Vagina (tissue), 2 donors: ENCODE data around the gene CCDC148. TPM values are rescaled to one million over a fixed set of nuclear protein-coding genes. Genes with fewer than 3 reads are reported as not detected.

Source experiments
- DNase-seq, 2 donors: peaks; one replicate each; pipeline ENCODE4 v3.0.0-alpha.2; 2017; ENCODE audit errors: extremely low spot score in 2 of 2
- H3K27ac ChIP-seq: fragments of 200-600 bp; sonication (generic); one replicate; pipeline ENCODE4 v1.5.1; 2019
- H3K27me3 ChIP-seq: fragments of 200-600 bp; sonication (generic); one replicate; pipeline ENCODE4 v1.5.1; 2019
- H3K36me3 ChIP-seq, 2 donors: fragments of 200-600 bp; sonication (generic); one replicate each; pipeline ENCODE4 v1.5.1; 2017 to 2019
- H3K4me1 ChIP-seq: fragments of 200-600 bp; sonication (generic); one replicate; pipeline ENCODE4 v1.5.1; 2019
- H3K4me3 ChIP-seq, 2 donors: fragments of 200-600 bp; sonication (generic); 1 replicate in 1 of 2; 2 replicates in 1 of 2; pipeline ENCODE4 v1.5.1; 2016 to 2019
- H3K9me3 ChIP-seq: fragments of 200-600 bp; sonication (generic); one replicate; pipeline ENCODE4 v1.5.1; 2019
- POLR2A ChIP-seq, 2 donors: fragments of 450-650 bp; IDR thresholded peaks; one replicate each; pipeline ENCODE4 v1.6.1; 2017; ENCODE audit warnings: antibody characterized with exemption in 2 of 2, mild to moderate bottlenecking in 2 of 2, moderate library complexity in 2 of 2
- POLR2AphosphoS5 ChIP-seq, 2 donors: sonication (generic); formaldehyde crosslinking; IDR thresholded peaks; one replicate each; pipeline ENCODE4 v1.9.0; 2017; ENCODE audit warnings: antibody characterized with exemption in 2 of 2, mild to moderate bottlenecking in 2 of 2, low read depth in 1 of 2; ENCODE audit not compliant: insufficient read depth in 1 of 2
- intact Hi-C: fragments of 100-400 bp; cut with DNase I; formaldehyde crosslinking; loops from one replicate; pipeline ENCODE4 v1.15.1; 2023
- total RNA-seq: library from RNA; depleted of rRNA; stranded (reverse); fragments of >200 nt; gene quantifications from one replicate; pipeline ENCODE4 v1.2.3, GENCODE V29; 2016
- TF ChIP-seq, protein P1 (sequence below), 3 experiments: fragments of 450-650 bp in 2 of 3; fragments of 200-600 bp in 1 of 3; sonication (generic) in 1 of 3; IDR thresholded peaks; one replicate each; pipeline ENCODE4 v1.5.1; 2017 to 2019; ENCODE audit warnings: antibody characterized with exemption in 3 of 3, mild to moderate bottlenecking in 2 of 3, moderate library complexity in 2 of 3

Gene CCDC148
- total RNA-seq, 1 donor from 2014 or later, result not detected

DNA sequence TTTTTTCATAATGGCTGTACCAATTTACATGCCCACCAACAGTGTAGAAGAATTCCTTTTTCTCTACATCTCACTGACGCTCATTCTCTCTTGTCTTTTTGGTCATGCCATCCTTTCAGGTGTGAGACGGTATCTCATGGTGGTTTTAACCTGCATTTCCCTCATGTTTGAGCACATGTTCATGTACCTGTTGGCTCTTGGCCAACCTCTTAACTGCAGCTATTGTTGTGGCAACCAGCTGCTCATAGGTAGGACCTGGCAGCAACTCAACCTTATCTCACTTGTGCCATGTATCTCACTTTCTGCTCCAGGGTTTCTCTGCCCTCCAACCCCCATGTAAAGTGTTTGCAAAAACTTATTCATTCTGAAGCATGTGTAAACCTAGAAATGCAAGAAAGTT is 187.4 kb downstream of the CCDC148 start:
- no peak overlapping the region for H3K4me3 ChIP-seq
- H3K36me3 ChIP-seq, result no peaks in the 10 kb centered on the region
- no peak overlapping the region for H3K27ac ChIP-seq
- TF ChIP-seq POLR2AphosphoS5 (IDR thresholded peaks at IDR 0.05; ENCODE audit: insufficient read depth in 1 of 2, low read depth in 1 of 2), result no peak
- TF ChIP-seq POLR2A (IDR thresholded peaks at IDR 0.05), result no peak
- TF ChIP-seq, protein P1, sequence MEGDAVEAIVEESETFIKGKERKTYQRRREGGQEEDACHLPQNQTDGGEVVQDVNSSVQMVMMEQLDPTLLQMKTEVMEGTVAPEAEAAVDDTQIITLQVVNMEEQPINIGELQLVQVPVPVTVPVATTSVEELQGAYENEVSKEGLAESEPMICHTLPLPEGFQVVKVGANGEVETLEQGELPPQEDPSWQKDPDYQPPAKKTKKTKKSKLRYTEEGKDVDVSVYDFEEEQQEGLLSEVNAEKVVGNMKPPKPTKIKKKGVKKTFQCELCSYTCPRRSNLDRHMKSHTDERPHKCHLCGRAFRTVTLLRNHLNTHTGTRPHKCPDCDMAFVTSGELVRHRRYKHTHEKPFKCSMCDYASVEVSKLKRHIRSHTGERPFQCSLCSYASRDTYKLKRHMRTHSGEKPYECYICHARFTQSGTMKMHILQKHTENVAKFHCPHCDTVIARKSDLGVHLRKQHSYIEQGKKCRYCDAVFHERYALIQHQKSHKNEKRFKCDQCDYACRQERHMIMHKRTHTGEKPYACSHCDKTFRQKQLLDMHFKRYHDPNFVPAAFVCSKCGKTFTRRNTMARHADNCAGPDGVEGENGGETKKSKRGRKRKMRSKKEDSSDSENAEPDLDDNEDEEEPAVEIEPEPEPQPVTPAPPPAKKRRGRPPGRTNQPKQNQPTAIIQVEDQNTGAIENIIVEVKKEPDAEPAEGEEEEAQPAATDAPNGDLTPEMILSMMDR (IDR thresholded peaks at IDR 0.05), result no peak
- no peaks in the 10 kb centered on the region for H3K27me3 ChIP-seq
- H3K9me3 ChIP-seq, result no peaks in the 10 kb centered on the region
- intact Hi-C loops, result no loop called here
- DNase-seq, result no peak
- H3K4me1 ChIP-seq, result no peaks in the 10 kb centered on the region

DNA sequence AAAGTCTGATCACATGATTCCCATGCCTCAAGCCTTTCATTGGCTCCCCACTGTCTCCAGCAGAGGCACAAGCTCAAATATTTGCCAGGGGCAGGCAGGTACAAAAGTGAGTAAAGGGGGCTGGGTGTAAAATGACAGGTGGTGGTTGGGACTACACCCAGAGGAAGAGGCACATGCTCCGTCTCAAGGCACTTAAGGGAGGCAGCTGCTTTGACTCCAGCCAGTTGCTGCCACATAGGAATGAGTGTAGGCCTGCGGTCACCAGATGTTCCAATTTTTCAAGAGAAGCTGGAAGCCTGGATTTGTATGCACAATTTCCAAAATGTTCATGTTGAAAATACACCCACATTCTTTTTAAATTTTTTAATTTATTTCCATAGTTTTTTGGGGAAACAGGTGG is 190.4 kb downstream of the CCDC148 start:
- no peaks in the 10 kb centered on the region for H3K4me1 ChIP-seq
- no peaks in the 10 kb centered on the region for H3K9me3 ChIP-seq
- H3K27ac ChIP-seq, result no peak overlapping the region
- TF ChIP-seq POLR2A (IDR thresholded peaks at IDR 0.05) (no peak), POLR2AphosphoS5 (IDR thresholded peaks at IDR 0.05; ENCODE audit: insufficient read depth in 1 of 2, low read depth in 1 of 2) (no peak)
- TF ChIP-seq, protein P1 (IDR thresholded peaks at IDR 0.05), result no peak
- intact Hi-C loops, result no loop called here
- no peak for DNase-seq
- H3K27me3 ChIP-seq, result no peaks in the 10 kb centered on the region
- no peaks in the 10 kb centered on the region for H3K36me3 ChIP-seq
- no peak overlapping the region for H3K4me3 ChIP-seq

DNA sequence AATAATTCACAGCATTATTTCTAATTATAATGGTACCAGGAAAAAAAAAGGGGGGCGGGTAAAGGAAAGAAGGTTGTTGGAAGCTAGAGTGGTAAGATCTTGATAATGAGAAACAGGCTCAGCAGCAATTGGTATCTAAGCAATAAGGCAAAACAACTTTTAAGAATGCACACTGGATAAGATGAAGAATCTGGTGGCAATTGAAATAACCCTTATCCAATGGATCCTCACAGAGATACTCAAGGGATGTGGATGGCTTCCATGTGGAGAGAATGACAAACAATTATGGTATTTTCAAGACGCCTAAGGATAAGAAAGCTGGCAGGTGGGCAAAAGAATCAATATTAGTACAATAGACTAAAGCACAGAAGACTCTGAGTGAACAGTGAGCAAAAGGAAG is 201.3 kb downstream of the CCDC148 start:
- H3K4me1 ChIP-seq, result no peaks in the 10 kb centered on the region
- no peaks in the 10 kb centered on the region for H3K9me3 ChIP-seq
- H3K36me3 ChIP-seq, result no peaks in the 10 kb centered on the region
- H3K27me3 ChIP-seq, result no peaks in the 10 kb centered on the region
- TF ChIP-seq, protein P1 (IDR thresholded peaks at IDR 0.05), result no peak
- no peak for TF ChIP-seq POLR2AphosphoS5 (IDR thresholded peaks at IDR 0.05; ENCODE audit: insufficient read depth in 1 of 2, low read depth in 1 of 2)
- no peak for TF ChIP-seq POLR2A (IDR thresholded peaks at IDR 0.05)
- H3K4me3 ChIP-seq, result no peak overlapping the region
- no peak for DNase-seq
- H3K27ac ChIP-seq, result no peak overlapping the region
- intact Hi-C loops, result no loop called here

DNA sequence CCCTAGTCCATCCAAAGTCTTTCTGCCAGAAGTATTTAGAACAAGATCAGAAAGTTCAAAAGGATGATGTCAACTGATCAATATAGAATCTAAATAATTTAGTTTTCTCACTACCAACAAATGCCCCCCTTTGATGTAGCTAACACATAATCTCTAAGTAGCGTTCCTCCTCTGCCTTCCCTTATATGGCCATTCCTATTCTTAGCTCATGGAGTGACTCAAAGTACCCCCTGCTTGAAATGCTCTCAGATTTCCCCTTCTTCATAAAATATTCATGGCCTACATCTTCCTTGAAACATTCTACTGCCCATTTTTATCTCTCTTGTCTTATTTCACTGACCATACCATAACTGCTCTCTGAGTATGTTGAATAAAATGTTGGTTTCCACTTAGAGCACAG is 203.4 kb downstream of the CCDC148 start:
- Histone ChIP-seq H3K27me3 (no peaks in the 10 kb centered on the region), H3K36me3 (no peaks in the 10 kb centered on the region), H3K27ac (no peak overlapping the region), H3K4me1 (no peaks in the 10 kb centered on the region), H3K4me3 (no peak overlapping the region), H3K9me3 (no peaks in the 10 kb centered on the region)
- no peak for TF ChIP-seq POLR2AphosphoS5 (IDR thresholded peaks at IDR 0.05; ENCODE audit: insufficient read depth in 1 of 2, low read depth in 1 of 2)
- TF ChIP-seq, protein P1 (IDR thresholded peaks at IDR 0.05), result no peak
- TF ChIP-seq POLR2A (IDR thresholded peaks at IDR 0.05), result no peak
- no peak for DNase-seq
- intact Hi-C loops, result no loop called here

DNA sequence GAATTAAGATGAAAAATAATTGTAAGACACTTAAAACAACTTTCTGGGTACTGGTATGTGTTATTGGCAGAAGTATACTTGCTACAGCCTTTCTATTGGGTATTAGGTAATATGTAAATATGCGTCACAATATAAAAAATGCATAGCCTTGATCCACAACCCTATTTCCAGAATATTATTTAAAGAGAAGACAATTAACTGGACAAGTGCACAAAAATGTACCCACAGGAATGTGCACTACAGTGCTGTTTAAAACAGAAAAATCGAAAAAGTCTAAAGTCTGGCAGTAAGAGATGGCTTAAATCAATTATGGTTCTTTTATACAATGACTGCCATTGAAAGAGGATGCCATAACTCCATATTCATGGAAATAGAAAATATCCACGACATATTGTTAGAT is 205.2 kb downstream of the CCDC148 start:
- no peaks in the 10 kb centered on the region for H3K36me3 ChIP-seq
- intact Hi-C loops, result no loop called here
- TF ChIP-seq POLR2A (IDR thresholded peaks at IDR 0.05) (no peak), POLR2AphosphoS5 (IDR thresholded peaks at IDR 0.05; ENCODE audit: insufficient read depth in 1 of 2, low read depth in 1 of 2) (no peak)
- TF ChIP-seq, protein P1 (IDR thresholded peaks at IDR 0.05), result no peak
- H3K4me1 ChIP-seq, result no peaks in the 10 kb centered on the region
- DNase-seq, result no peak
- no peaks in the 10 kb centered on the region for H3K9me3 ChIP-seq
- H3K27me3 ChIP-seq, result no peaks in the 10 kb centered on the region
- no peak overlapping the region for H3K4me3 ChIP-seq
- no peak overlapping the region for H3K27ac ChIP-seq
